ENCODE results near the gene ADGRL1.

The ADGRL1 gene

GRCh38 chr19:14105680-14106079 is 100.3 kb downstream of the ADGRL1 start:
- TF ChIP-seq TAF1 (IDR thresholded peaks at IDR 0.05; ENCODE audit: low read depth), result no peak
- no peak for TF ChIP-seq EGR1 (IDR thresholded peaks at IDR 0.05)
- TF ChIP-seq TEAD4 (IDR thresholded peaks at IDR 0.05), result no peak
- TF ChIP-seq RAD21 (IDR thresholded peaks at IDR 0.05; ENCODE audit: low read depth), result no peak
- TF ChIP-seq CEBPB (IDR thresholded peaks at IDR 0.05), result no peak
- TF ChIP-seq TCF12 (IDR thresholded peaks at IDR 0.05; ENCODE audit: low read depth), result no peak
- no peak for TF ChIP-seq NFIC (IDR thresholded peaks at IDR 0.05)
- TF ChIP-seq MAX (IDR thresholded peaks at IDR 0.05), result no peak
- TF ChIP-seq REST (IDR thresholded peaks at IDR 0.05; ENCODE audit: low read depth), result no peak
- no peak for TF ChIP-seq USF1 (IDR thresholded peaks at IDR 0.05)
- TF ChIP-seq FOXM1 (IDR thresholded peaks at IDR 0.05; ENCODE audit: borderline replicate concordance, low read depth), result no peak
- no peak for TF ChIP-seq ZBTB7A (IDR thresholded peaks at IDR 0.05; ENCODE audit: low read depth)
- TF ChIP-seq EP300 (IDR thresholded peaks at IDR 0.05; ENCODE audit: borderline replicate concordance), result no peak
- TF ChIP-seq CREB1 (IDR thresholded peaks at IDR 0.05; ENCODE audit: low read depth), result no peak
- no peak for TF ChIP-seq YY1 (IDR thresholded peaks at IDR 0.05; ENCODE audit: low read depth)

GRCh38 chr19:14103310-14103709 is 102.7 kb downstream of the ADGRL1 start:
- no peak for TF ChIP-seq ZBTB7A (IDR thresholded peaks at IDR 0.05; ENCODE audit: low read depth)
- TF ChIP-seq RAD21 (IDR thresholded peaks at IDR 0.05; ENCODE audit: low read depth), result no peak
- TF ChIP-seq MAX (IDR thresholded peaks at IDR 0.05), result no peak
- no peak for TF ChIP-seq EP300 (IDR thresholded peaks at IDR 0.05; ENCODE audit: borderline replicate concordance)
- TF ChIP-seq CEBPB (IDR thresholded peaks at IDR 0.05), result no peak

- TF ChIP-seq TCF12 (IDR thresholded peaks at IDR 0.05; ENCODE audit: low read depth), result no peak
- TF ChIP-seq EGR1 (IDR thresholded peaks at IDR 0.05), result no peak
- TF ChIP-seq FOXM1 (IDR thresholded peaks at IDR 0.05; ENCODE audit: borderline replicate concordance, low read depth), result no peak
Observed at GRCh38 chr19:14102756-14103155, 103.2 kb downstream of the ADGRL1 start.

GRCh38 chr19:14102102-14102696 is 103.8 kb downstream of the ADGRL1 start:
- no peak for TF ChIP-seq EP300 (IDR thresholded peaks at IDR 0.05; ENCODE audit: borderline replicate concordance)

- no peak for TF ChIP-seq RAD21 (IDR thresholded peaks at IDR 0.05; ENCODE audit: low read depth)
- no peak for TF ChIP-seq EP300 (IDR thresholded peaks at IDR 0.05; ENCODE audit: borderline replicate concordance)
- no peak for TF ChIP-seq MAX (IDR thresholded peaks at IDR 0.05)
- TF ChIP-seq ZBTB7A (IDR thresholded peaks at IDR 0.05; ENCODE audit: low read depth), result no peak
- TF ChIP-seq CEBPB (IDR thresholded peaks at IDR 0.05), result no peak
- TF ChIP-seq EGR1 (IDR thresholded peaks at IDR 0.05), result no peak
- no peak for TF ChIP-seq USF1 (IDR thresholded peaks at IDR 0.05)
- no peak for TF ChIP-seq TEAD4 (IDR thresholded peaks at IDR 0.05)
- no peak for TF ChIP-seq REST (IDR thresholded peaks at IDR 0.05; ENCODE audit: low read depth)
- TF ChIP-seq NFIC (IDR thresholded peaks at IDR 0.05), result no peak
- TF ChIP-seq YY1 (IDR thresholded peaks at IDR 0.05; ENCODE audit: low read depth), result no peak
- TF ChIP-seq FOXM1 (IDR thresholded peaks at IDR 0.05; ENCODE audit: borderline replicate concordance, low read depth), result no peak
Observed at GRCh38 chr19:14101003-14101545, 104.9 kb downstream of the ADGRL1 start.
